PFSK-1 (cell line): ENCODE results near the gene GDF2.

Experiments used
- FOXP2 ChIP-seq: optimal IDR thresholded peaks from 2 replicates; pipeline ENCODE3; 2011; ENCODE audit warnings: borderline replicate concordance, control low read depth, inconsistent platforms; ENCODE audit not compliant: insufficient read depth; ENCODE audit errors: extremely low read length, extremely low read depth
- POLR2AphosphoS5 ChIP-seq: IDR thresholded peaks from 2 replicates; pipeline ENCODE4 v1.6.1; 2012; ENCODE audit warnings: low read depth, mild to moderate bottlenecking, control low read depth, low read length, moderate library complexity
- REST ChIP-seq, 2 experiments: IDR thresholded peaks; 2 replicates each; pipeline versions ENCODE4 v1.6.1 to v1.8.0; 2011 to 2012; ENCODE audit warnings: low read depth in 2 of 2, low read length in 2 of 2, control low read depth in 1 of 2, inconsistent platforms in 1 of 2, mild to moderate bottlenecking in 1 of 2, moderate library complexity in 1 of 2; ENCODE audit not compliant: insufficient read depth in 1 of 2
- SIN3A ChIP-seq: IDR thresholded peaks from 2 replicates; pipeline ENCODE4 v1.6.1; 2012; ENCODE audit warnings: mild to moderate bottlenecking, low read length, moderate library complexity, borderline replicate concordance; ENCODE audit not compliant: insufficient read depth
- TAF1 ChIP-seq: IDR thresholded peaks from 2 replicates; pipeline ENCODE4 v1.6.1; 2012; ENCODE audit warnings: low read length, control low read depth, borderline replicate concordance; ENCODE audit not compliant: insufficient read depth

Gene GDF2

GRCh38 chr10:47354165-47354564 lies 31.9 kb downstream of the GDF2 start:
- TF ChIP-seq REST (IDR thresholded peaks at IDR 0.05; ENCODE audit: insufficient read depth in 1 of 2, low read depth in 2 of 2, low read length in 2 of 2) (no peak), SIN3A (no peak), TAF1 (no peak), FOXP2 (no peak), POLR2AphosphoS5 (no peak)

GRCh38 chr10:47354900-47355299 lies 32.6 kb downstream of the GDF2 start:
- TF ChIP-seq TAF1 (no peak), FOXP2 (no peak), SIN3A (no peak), POLR2AphosphoS5 (no peak), REST (IDR thresholded peaks at IDR 0.05; ENCODE audit: insufficient read depth in 1 of 2, low read depth in 2 of 2, low read length in 2 of 2) (no peak)

- TF ChIP-seq REST (IDR thresholded peaks at IDR 0.05; ENCODE audit: insufficient read depth in 1 of 2, low read depth in 2 of 2, low read length in 2 of 2) = no peak
- TF ChIP-seq FOXP2 = no peak
- TF ChIP-seq SIN3A = no peak
Observed at GRCh38 chr10:47356708-47357107, 34.5 kb downstream of the GDF2 start.

GRCh38 chr10:47357131-47357582 lies 34.9 kb downstream of the GDF2 start:
- TF ChIP-seq TAF1 (no peak), SIN3A (no peak), FOXP2 (no peak), REST (IDR thresholded peaks at IDR 0.05; ENCODE audit: insufficient read depth in 1 of 2, low read depth in 2 of 2, low read length in 2 of 2) (no peak)

GRCh38 chr10:47357911-47358310 lies 35.7 kb downstream of the GDF2 start:
- TF ChIP-seq POLR2AphosphoS5 (no peak), FOXP2 (no peak), REST (IDR thresholded peaks at IDR 0.05; ENCODE audit: insufficient read depth in 1 of 2, low read depth in 2 of 2, low read length in 2 of 2) (no peak), SIN3A (no peak), TAF1 (no peak)
